Caki2 (cell line): Measurements from ENCODE around the gene ZNF778. TPM values are rescaled to one million over a fixed set of nuclear protein-coding genes. Genes with fewer than 3 reads are reported as not detected.

ENCODE experiments used
- DNase-seq: peaks from one replicate; pipeline ENCODE4 v3.0.0-alpha.2; 2015; ENCODE audit warnings: low read depth
- in situ Hi-C: cut with HindIII; loops from 2 replicates; pipeline ENCODE4 v1.10.0; 2016; ENCODE audit warnings: low sequenced_read_pairs, low pct_unique_long_range_greater_than_20kb, mixed read lengths
- total RNA-seq: library from RNA; depleted of rRNA; stranded (reverse); fragments of >200 nt; shearing (Covaris generic); gene quantifications from 2 replicates; pipeline ENCODE4 v1.2.3, GENCODE V29; 2014; ENCODE audit warnings: low replicate concordance; rRNA removed

The ZNF778 gene
- 8.7 and 14.5 TPM in 2 replicates for total RNA-seq

DNA sequence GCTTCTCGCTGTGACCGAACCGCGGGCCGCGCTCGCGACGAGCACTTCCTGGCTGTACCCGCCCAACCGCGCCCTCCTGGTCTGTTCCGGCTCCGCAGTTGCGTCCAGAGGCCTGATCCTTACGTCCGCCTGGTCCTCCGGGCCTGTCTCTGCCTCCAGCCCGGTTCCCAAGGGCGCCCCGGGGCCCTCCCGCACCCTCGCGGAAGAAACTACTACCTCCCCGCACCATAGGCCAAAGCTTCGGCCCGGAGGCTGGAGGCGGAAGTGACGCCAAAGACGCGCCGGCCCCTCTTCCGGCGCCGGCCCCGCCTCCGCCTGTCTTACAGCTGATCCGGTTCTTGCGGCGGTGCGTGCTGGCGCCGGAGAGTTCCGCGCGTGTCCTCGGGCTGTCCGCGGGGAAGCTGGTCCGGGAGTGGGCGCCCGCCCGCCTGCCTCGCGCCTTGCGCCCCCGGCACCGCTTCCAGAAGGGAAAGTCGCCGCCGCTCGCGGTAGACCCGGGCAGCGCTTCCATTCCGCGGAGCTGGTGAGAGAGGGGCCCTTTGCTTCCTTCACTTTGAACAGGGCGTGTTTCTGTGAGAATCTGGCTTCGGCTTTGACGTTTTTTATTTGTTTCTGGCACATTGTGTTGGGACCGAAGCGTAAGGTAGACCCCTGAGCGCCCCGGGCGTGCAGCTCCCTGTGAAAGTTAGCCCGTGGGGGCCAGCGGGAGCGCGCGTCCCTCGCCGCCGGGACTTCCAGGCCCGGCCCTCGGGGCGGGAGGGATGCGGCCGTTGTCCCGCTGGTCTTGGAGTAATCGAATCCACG is at the start of gene ZNF778:
Gene ZNF778 (plus strand): TSS at position 316 of the 804 bp plus-strand sequence. CDS start 3,425 bp downstream, outside the sequence.
- DNase-seq, result peak; percentile 79
- in situ Hi-C loops, result no loop called here

- in situ Hi-C loops, result no loop called here
- DNase-seq, result no peak
These were observed 48.9 kb upstream of the ZNF778 start for GRCh38 chr16:89168381-89169189.

DNA sequence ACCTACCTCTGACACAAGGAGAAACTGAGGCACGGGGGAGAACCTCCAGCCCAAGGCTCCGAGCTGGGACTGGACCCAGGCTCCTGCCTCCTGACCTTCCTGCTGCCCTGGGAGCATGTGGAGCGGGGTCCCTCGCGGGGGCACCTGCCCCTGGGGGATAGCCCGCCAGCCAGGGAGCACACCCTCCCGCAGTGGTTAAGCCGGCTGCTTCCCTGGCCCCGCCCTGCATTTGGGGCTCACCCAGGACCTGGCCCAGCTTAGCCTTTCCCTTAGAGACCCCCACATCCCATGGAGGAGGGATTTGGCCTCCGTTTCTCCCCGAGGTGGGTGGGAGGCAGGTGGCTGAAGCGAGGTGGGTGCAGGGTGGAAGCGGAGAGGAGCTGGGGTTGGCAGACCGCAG is 47.7 kb upstream of the ZNF778 start:
- in situ Hi-C loops, result no loop called here

GRCh38 chr16:89170346-89171215 is 46.9 kb upstream of the ZNF778 start:
- DNase-seq, result no peak
- in situ Hi-C loops, result no loop called here

More for the DNA sequence above, 47.7 kb upstream of the ZNF778 start:
- no peak for DNase-seq

- DNase-seq, result peak; percentile 87
- in situ Hi-C loops, result no loop called here
These were observed 46.0 kb upstream of the ZNF778 start, which contains the start of gene CDH15 for GRCh38 chr16:89171216-89172170. CDH15 (plus strand) TSS chr16:89171748; CDS start chr16:89171832, 84 bp downstream.

- DNase-seq, result no peak
- in situ Hi-C loops, result no loop called here
These were observed 45.4 kb upstream of the ZNF778 start for GRCh38 chr16:89172171-89172527.

GRCh38 chr16:89172528-89173173 is 44.9 kb upstream of the ZNF778 start:
- no peak for DNase-seq
- in situ Hi-C loops, result no loop called here

DNA sequence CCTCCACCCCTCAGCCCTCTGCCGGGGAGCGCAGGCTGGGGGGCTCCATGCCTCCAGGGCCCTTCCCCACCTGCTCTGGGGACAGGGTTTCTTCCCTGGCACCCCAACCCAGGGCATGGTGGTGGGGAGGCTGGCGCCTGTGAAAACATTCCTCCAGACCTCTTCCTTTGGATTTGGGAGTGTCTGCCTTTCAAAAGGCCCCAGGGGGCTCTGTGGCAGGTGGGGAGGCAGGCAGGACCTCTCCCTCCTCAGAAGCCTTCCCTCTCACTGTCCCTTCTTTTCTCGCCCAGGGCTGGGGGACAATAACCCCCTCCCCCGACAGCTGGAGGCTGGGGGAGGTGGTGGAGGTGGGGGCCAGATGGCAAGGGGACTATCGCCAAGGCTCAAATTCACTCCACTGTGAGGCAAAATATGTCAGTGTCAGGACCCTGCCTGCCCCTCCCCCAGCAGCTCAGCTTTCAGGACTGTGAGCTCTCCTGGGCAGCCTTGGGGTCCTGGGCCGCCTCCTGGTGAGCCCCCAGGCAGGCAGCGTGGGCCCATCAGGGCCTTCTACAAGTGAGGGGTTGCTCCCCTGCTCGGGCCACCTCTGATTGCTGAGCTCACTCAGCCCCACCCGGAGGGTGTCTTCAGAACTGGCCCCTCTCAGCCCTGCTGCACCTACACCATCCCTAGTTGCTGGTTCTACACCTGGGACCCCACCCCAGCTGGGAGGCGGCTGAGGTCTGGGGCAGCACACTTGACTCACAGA is 44.2 kb upstream of the ZNF778 start:
- in situ Hi-C loops, result no loop called here
- no peak for DNase-seq

- in situ Hi-C loops, result no loop called here
- no peak for DNase-seq
These were observed 43.3 kb upstream of the ZNF778 start for GRCh38 chr16:89174055-89174827.

GRCh38 chr16:89174877-89175276 is 42.6 kb upstream of the ZNF778 start:
- no peak for DNase-seq
- in situ Hi-C loops, result no loop called here

DNA sequence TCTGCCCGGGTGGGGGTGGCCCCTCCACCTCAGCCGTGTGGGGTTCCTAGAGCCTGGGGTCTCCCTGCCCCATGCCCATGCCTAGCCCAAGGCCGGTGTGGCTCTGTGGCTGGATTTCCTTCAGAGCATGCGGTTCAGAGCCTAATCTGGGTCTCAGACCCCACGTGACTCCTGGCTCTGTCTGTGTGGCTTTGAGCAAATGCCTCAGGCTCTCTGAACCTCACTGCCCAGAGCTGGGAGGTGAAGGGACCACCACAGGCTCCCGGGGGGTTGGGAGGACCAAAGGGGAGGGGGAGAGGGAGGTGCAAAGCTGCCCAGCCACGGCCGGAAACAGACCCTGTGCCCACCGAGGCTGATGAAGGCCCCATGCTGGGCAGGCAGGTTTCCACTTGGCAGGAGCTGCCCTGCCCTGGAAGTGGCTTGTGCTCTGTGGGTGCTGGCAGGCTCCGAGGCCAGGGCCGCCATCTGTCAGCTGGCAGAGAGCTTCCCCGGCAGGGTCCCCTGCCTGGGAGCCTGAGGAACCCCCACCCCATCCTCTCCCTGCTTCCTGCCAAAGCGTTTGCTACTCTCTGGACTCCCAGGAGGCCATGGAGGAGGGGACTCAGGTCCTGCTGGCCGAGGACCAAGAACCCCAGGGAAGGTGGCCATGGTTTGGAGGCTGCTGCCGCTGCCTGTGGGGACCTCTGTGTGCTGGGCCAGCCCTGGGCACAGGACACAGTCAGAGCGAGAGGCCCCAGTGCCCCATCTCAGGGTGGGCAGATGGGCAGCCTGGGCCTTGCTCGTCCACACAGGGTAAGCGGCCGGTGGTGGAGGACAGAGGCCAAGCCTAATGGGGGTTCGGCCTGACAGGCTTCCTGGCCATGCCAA is 42.0 kb upstream of the ZNF778 start:
- no peak for DNase-seq
- in situ Hi-C loops, result no loop called here

DNA sequence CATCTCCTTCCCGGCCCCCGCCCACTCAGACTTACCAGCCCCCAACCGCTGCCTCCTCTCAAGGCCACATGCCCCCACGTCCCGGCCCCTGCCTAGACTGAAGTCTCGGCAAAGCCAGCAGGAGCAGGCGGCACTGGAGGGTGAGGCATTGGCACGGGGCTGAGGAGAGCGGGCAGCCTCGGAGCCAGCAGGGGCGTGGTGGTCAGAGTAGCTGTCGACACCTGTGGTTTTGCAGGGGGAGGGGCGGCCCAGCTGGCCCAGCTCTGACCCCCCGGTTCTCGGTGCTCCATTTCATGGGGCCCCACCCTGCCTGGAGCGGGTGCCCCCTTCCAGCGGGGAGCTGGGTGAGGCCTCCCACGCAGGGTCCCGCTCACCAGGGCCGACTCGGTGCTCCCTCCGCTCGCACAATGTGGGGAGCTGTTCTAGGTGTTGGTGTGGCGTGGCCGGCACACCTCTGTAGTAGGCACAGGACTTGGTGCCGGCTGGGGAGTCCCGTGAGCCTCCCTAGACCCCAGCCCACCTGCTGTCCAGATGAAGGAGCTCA is 41.3 kb upstream of the ZNF778 start:
- no peak for DNase-seq
- in situ Hi-C loops, result no loop called here

GRCh38 chr16:89176717-89177116 is 40.8 kb upstream of the ZNF778 start:
- DNase-seq, result no peak
- in situ Hi-C loops, result no loop called here

DNA sequence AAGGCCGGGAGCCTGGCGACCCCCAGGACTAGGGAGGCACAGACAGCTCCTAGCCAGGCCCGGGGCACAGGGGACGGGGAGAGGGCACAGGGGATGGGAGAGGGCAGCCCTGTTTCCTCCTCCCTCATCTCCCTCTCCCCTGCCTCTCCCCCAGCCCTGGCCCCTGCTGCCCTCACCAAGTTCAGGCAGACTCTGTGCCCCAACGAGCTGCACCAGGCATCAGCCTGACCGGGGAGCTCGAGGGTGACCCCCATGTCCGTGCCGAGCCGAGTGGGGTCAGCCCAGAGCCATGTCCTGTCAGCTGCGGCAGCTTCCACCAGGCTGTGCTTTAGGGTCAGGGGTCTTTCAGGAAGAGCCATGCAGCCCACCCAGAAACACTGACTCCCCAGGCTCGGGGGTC is 40.0 kb upstream of the ZNF778 start:
- DNase-seq, result no peak
- in situ Hi-C loops, result no loop called here
